ENCODE results near the gene PRKCG.

PRKCG gene

GRCh38 chr19:53883741-53884140 is 1.7 kb downstream of the PRKCG start:
- no peak for DNase-seq (ENCODE audit: low read depth)
- Histone ChIP-seq H3K36me3 (ENCODE audit: control insufficient read depth, insufficient read depth, low read length, severe bottlenecking) (no peaks in the 10 kb centered on the region), H3K4me1 (ENCODE audit: control insufficient read depth, insufficient read depth, low read length) (peaks cover 14% of the 10 kb centered on the region), H3K9ac (ENCODE audit: low read length) (no peak overlapping the region), H3K9me3 (ENCODE audit: control insufficient read depth, low read length) (no peaks in the 10 kb centered on the region), H3K27me3 (replicated peaks; ENCODE audit: control insufficient read depth, insufficient read depth, low read length) (peaks cover 44% of the 10 kb centered on the region), H3K4me3 (ENCODE audit: low read length) (no peak overlapping the region)

GRCh38 chr19:53884256-53884655 is 2.3 kb downstream of the PRKCG start:
- Histone ChIP-seq H3K9me3 (ENCODE audit: control insufficient read depth, low read length) (no peaks in the 10 kb centered on the region), H3K27me3 (replicated peaks; ENCODE audit: control insufficient read depth, insufficient read depth, low read length) (peaks cover 46% of the 10 kb centered on the region), H3K4me1 (ENCODE audit: control insufficient read depth, insufficient read depth, low read length) (peaks cover 10% of the 10 kb centered on the region), H3K4me3 (ENCODE audit: low read length) (no peak overlapping the region), H3K9ac (ENCODE audit: low read length) (no peak overlapping the region), H3K36me3 (ENCODE audit: control insufficient read depth, insufficient read depth, low read length, severe bottlenecking) (no peaks in the 10 kb centered on the region)
- DNase-seq (ENCODE audit: low read depth): no peak

GRCh38 chr19:53885036-53885435 is 3.0 kb downstream of the PRKCG start:
- DNase-seq (ENCODE audit: low read depth): no peak
- H3K4me1 ChIP-seq (ENCODE audit: control insufficient read depth, insufficient read depth, low read length): peaks cover 10% of the 10 kb centered on the region
- no peak overlapping the region for H3K9ac ChIP-seq (ENCODE audit: low read length)
- H3K36me3 ChIP-seq (ENCODE audit: control insufficient read depth, insufficient read depth, low read length, severe bottlenecking): no peaks in the 10 kb centered on the region
- no peak overlapping the region for H3K4me3 ChIP-seq (ENCODE audit: low read length)
- no peaks in the 10 kb centered on the region for H3K9me3 ChIP-seq (ENCODE audit: control insufficient read depth, low read length)
- H3K27me3 ChIP-seq (replicated peaks; ENCODE audit: control insufficient read depth, insufficient read depth, low read length): peaks cover 43% of the 10 kb centered on the region

GRCh38 chr19:53892301-53892980 is 10.4 kb downstream of the PRKCG start:
- no peak for DNase-seq (ENCODE audit: low read depth)
- H3K4me1 ChIP-seq (ENCODE audit: control insufficient read depth, insufficient read depth, low read length): no peaks in the 10 kb centered on the region
- H3K9me3 ChIP-seq (ENCODE audit: control insufficient read depth, low read length): no peaks in the 10 kb centered on the region
- H3K27me3 ChIP-seq (replicated peaks; ENCODE audit: control insufficient read depth, insufficient read depth, low read length): peaks cover 41% of the 10 kb centered on the region
- H3K36me3 ChIP-seq (ENCODE audit: control insufficient read depth, insufficient read depth, low read length, severe bottlenecking): no peaks in the 10 kb centered on the region
- H3K4me3 ChIP-seq (ENCODE audit: low read length): no peak overlapping the region
- no peak overlapping the region for H3K9ac ChIP-seq (ENCODE audit: low read length)

- Histone ChIP-seq H3K36me3 (ENCODE audit: control insufficient read depth, insufficient read depth, low read length, severe bottlenecking) (no peaks in the 10 kb centered on the region), H3K4me1 (ENCODE audit: control insufficient read depth, insufficient read depth, low read length) (no peaks in the 10 kb centered on the region), H3K9me3 (ENCODE audit: control insufficient read depth, low read length) (no peaks in the 10 kb centered on the region), H3K4me3 (ENCODE audit: low read length) (no peak overlapping the region), H3K27me3 (replicated peaks; ENCODE audit: control insufficient read depth, insufficient read depth, low read length) (peaks cover 46% of the 10 kb centered on the region), H3K9ac (ENCODE audit: low read length) (no peak overlapping the region)
- no peak for DNase-seq (ENCODE audit: low read depth)
These were observed 11.0 kb downstream of the PRKCG start for GRCh38 chr19:53892981-53893325.

GRCh38 chr19:53894707-53895106 is 12.7 kb downstream of the PRKCG start:
- H3K9ac ChIP-seq (ENCODE audit: low read length): no peak overlapping the region
- peaks cover 50% of the 10 kb centered on the region for H3K27me3 ChIP-seq (replicated peaks; ENCODE audit: control insufficient read depth, insufficient read depth, low read length)
- H3K9me3 ChIP-seq (ENCODE audit: control insufficient read depth, low read length): no peaks in the 10 kb centered on the region
- H3K4me1 ChIP-seq (ENCODE audit: control insufficient read depth, insufficient read depth, low read length): no peaks in the 10 kb centered on the region
- DNase-seq (ENCODE audit: low read depth): no peak
- no peaks in the 10 kb centered on the region for H3K36me3 ChIP-seq (ENCODE audit: control insufficient read depth, insufficient read depth, low read length, severe bottlenecking)
- no peak overlapping the region for H3K4me3 ChIP-seq (ENCODE audit: low read length)

DNA sequence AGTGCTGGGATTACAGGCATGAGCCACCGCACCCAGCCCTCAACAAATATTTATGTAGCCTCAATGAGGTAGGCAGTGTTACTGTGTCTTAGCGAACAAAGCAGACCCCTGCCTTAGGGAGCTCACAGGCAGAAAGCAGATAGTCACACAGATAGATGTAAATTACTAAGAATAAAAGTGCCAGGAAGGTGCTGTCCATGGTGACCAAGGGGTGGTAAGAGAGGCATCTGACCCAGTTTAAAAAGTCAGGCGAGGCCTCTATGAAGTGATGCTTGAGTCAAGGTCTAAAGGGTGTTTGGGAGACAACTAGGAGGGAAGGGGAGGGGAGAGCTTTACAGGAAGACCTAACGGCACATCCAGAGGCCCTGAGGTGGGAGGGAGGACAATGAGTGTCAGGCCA is 14.7 kb downstream of the PRKCG start:
- no peaks in the 10 kb centered on the region for H3K9me3 ChIP-seq (ENCODE audit: control insufficient read depth, low read length)
- H3K27me3 ChIP-seq (replicated peaks; ENCODE audit: control insufficient read depth, insufficient read depth, low read length): peaks cover 52% of the 10 kb centered on the region
- no peaks in the 10 kb centered on the region for H3K4me1 ChIP-seq (ENCODE audit: control insufficient read depth, insufficient read depth, low read length)

GRCh38 chr19:53897459-53897858 is 15.5 kb downstream of the PRKCG start:
- no peaks in the 10 kb centered on the region for H3K4me1 ChIP-seq (ENCODE audit: control insufficient read depth, insufficient read depth, low read length)
- no peak overlapping the region for H3K4me3 ChIP-seq (ENCODE audit: low read length)
- H3K9me3 ChIP-seq (ENCODE audit: control insufficient read depth, low read length): no peaks in the 10 kb centered on the region
- H3K9ac ChIP-seq (ENCODE audit: low read length): no peak overlapping the region
- peaks cover 45% of the 10 kb centered on the region for H3K27me3 ChIP-seq (replicated peaks; ENCODE audit: control insufficient read depth, insufficient read depth, low read length)
- H3K36me3 ChIP-seq (ENCODE audit: control insufficient read depth, insufficient read depth, low read length, severe bottlenecking): no peaks in the 10 kb centered on the region
- no peak for DNase-seq (ENCODE audit: low read depth)

More for the DNA sequence above, 14.7 kb downstream of the PRKCG start:
- DNase-seq (ENCODE audit: low read depth): no peak
- no peak overlapping the region for H3K4me3 ChIP-seq (ENCODE audit: low read length)
- H3K36me3 ChIP-seq (ENCODE audit: control insufficient read depth, insufficient read depth, low read length, severe bottlenecking): no peaks in the 10 kb centered on the region
- H3K9ac ChIP-seq (ENCODE audit: low read length): no peak overlapping the region

GRCh38 chr19:53898166-53898565 is 16.2 kb downstream of the PRKCG start:
- Histone ChIP-seq H3K9ac (ENCODE audit: low read length) (no peak overlapping the region), H3K4me1 (ENCODE audit: control insufficient read depth, insufficient read depth, low read length) (no peaks in the 10 kb centered on the region), H3K4me3 (ENCODE audit: low read length) (no peak overlapping the region), H3K9me3 (ENCODE audit: control insufficient read depth, low read length) (no peaks in the 10 kb centered on the region), H3K36me3 (ENCODE audit: control insufficient read depth, insufficient read depth, low read length, severe bottlenecking) (no peaks in the 10 kb centered on the region), H3K27me3 (replicated peaks; ENCODE audit: control insufficient read depth, insufficient read depth, low read length) (peaks cover 38% of the 10 kb centered on the region)
- no peak for DNase-seq (ENCODE audit: low read depth)

DNA sequence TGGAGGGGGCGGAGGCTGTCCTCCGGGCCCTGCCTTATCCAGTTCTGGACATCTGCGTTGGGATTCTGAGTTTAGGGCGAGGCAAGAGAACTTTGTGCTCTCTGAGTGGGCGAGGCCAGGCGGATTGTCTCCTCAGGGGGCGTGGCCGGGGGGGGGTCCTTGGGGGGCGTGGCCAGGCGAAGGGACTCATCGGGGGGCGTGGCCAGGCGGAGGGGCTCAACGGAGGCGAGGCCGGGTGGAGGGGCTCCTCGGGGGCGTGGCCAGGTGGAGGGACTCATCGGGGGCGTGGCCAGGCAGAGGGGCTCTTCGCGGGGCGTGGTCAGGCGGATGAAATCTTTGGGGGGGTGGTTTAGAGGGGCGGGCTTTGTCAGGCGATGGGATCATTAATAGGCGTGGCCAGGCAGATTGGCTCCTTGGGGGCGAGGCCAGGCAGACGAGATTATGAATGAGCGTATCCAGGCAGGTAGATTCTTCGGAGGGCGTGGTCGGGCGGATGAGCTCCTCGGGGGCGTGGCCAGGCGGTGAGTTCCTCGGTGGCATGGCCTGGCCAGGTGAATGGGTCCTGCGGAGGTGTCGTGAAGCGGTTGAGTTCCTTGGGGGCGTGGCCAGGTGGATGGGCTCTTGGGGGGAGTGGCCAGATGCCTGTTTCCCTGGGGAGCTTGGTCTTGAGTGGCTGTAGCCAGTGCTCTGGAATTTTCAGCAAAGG is 16.8 kb downstream of the PRKCG start:
- Histone ChIP-seq H3K9me3 (ENCODE audit: control insufficient read depth, low read length) (no peaks in the 10 kb centered on the region), H3K4me1 (ENCODE audit: control insufficient read depth, insufficient read depth, low read length) (no peaks in the 10 kb centered on the region), H3K27me3 (replicated peaks; ENCODE audit: control insufficient read depth, insufficient read depth, low read length) (peaks cover 36% of the 10 kb centered on the region), H3K9ac (ENCODE audit: low read length) (no peak overlapping the region), H3K36me3 (ENCODE audit: control insufficient read depth, insufficient read depth, low read length, severe bottlenecking) (no peaks in the 10 kb centered on the region), H3K4me3 (ENCODE audit: low read length) (no peak overlapping the region)
- no peak for DNase-seq (ENCODE audit: low read depth)

- Histone ChIP-seq H3K9me3 (ENCODE audit: control insufficient read depth, low read length) (no peaks in the 10 kb centered on the region), H3K4me3 (ENCODE audit: low read length) (no peak overlapping the region), H3K9ac (ENCODE audit: low read length) (no peak overlapping the region), H3K4me1 (ENCODE audit: control insufficient read depth, insufficient read depth, low read length) (no peaks in the 10 kb centered on the region), H3K36me3 (ENCODE audit: control insufficient read depth, insufficient read depth, low read length, severe bottlenecking) (no peaks in the 10 kb centered on the region), H3K27me3 (replicated peaks; ENCODE audit: control insufficient read depth, insufficient read depth, low read length) (peaks cover 45% of the 10 kb centered on the region)
- no peak for DNase-seq (ENCODE audit: low read depth)
These were observed 18.3 kb downstream of the PRKCG start for GRCh38 chr19:53900191-53900860.
